Activated naive CD8-positive, alpha-beta T cell treated with anti-CD3 and anti-CD28 coated beads, Interleukin-2, amount 10 ng/mL, durations not matched to agents 7 days and 5 days (primary cell): ENCODE data around the gene TLNRD1. TPM values are rescaled to one million over a fixed set of nuclear protein-coding genes. Genes with fewer than 3 reads are reported as not detected.
A peak's percentile ranks its signal among the peaks of the same experiment; 100 is the strongest.

Experiments used
- ATAC-seq: fragments of 150-1000 bp; cut with Tn5 transposase; one replicate; pipeline ENCODE4 v1.10.0; 2021; ENCODE audit warnings: low read depth, moderate library complexity
- POLR2A ChIA-PET: fragments of 350-600 bp; sonication (Branson Sonifier 250); formaldehyde crosslinking; loops from one replicate; lab custom pipeline; 2021; ENCODE audit warnings: antibody characterized with exemption; lab: Charles Lee
- DNase-seq: peaks from one replicate; pipeline ENCODE4 v3.0.0; 2021
- H3K27ac Mint-ChIP-seq: one replicate; pipeline ENCODE4 v1.8.0; 2022; ENCODE audit warnings: mild to moderate bottlenecking, mixed read lengths
- H3K27me3 Mint-ChIP-seq: one replicate; pipeline ENCODE4 v1.8.0; 2022; ENCODE audit warnings: mild to moderate bottlenecking, moderate library complexity, mixed read lengths
- H3K36me3 Mint-ChIP-seq: one replicate; pipeline ENCODE4 v1.8.0; 2021; ENCODE audit warnings: mild to moderate bottlenecking, mixed read lengths
- H3K4me1 Mint-ChIP-seq: one replicate; pipeline ENCODE4 v1.8.0; 2021; ENCODE audit warnings: mixed read lengths
- H3K4me3 Mint-ChIP-seq: one replicate; pipeline ENCODE4 v1.8.0; 2022; ENCODE audit warnings: mild to moderate bottlenecking, moderate library complexity, mixed read lengths
- H3K9me3 Mint-ChIP-seq: one replicate; pipeline ENCODE4 v1.8.0; 2021; ENCODE audit warnings: mixed read lengths
- total RNA-seq, 2 experiments: library from RNA; stranded (reverse); gene quantifications; one replicate each; pipeline ENCODE4 v1.2.3, GENCODE V29; 2021

Gene TLNRD1
- total RNA-seq, 2 experiments from 2014 or later, result 24.0 to 24.5 TPM

DNA sequence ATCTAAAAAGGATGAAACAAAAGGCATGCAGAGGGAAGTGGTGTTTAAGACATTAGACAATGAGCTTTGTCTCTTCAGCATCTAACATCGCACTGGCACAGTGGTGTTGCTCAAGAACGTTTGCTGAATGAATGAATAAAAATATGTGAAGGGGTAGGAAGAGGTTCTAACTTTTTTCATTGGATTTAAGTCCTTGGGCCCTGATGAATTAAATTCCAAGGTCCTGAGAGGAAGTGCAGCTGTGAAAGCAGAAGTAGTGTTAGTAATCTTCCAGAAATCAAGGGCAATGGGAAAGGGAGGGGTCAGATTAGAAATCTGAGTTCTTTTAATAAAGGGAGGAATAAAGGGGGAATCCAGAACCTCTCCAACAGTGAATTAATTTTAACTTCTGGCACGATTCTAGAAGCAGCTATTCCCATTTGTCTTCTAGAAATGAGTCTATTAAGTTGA lies 29.6 kb downstream of the TLNRD1 start:
- Mint-ChIP-seq H3K27me3 (peaks cover 12% of the 10 kb centered on the region), H3K36me3 (peaks cover 7% of the 10 kb centered on the region), H3K4me3 (no peak overlapping the region), H3K9me3 (peaks cover 11% of the 10 kb centered on the region), H3K4me1 (peaks cover 5% of the 10 kb centered on the region), H3K27ac (no peak overlapping the region)
- POLR2A ChIA-PET, result interaction anchor here (0.5 kb wide), 1 partner anchor 1645 kb away, joined by 3 read pairs; no protein-coding TSS in a partner anchor
- ATAC-seq (no peak), DNase-seq (no peak)

DNA sequence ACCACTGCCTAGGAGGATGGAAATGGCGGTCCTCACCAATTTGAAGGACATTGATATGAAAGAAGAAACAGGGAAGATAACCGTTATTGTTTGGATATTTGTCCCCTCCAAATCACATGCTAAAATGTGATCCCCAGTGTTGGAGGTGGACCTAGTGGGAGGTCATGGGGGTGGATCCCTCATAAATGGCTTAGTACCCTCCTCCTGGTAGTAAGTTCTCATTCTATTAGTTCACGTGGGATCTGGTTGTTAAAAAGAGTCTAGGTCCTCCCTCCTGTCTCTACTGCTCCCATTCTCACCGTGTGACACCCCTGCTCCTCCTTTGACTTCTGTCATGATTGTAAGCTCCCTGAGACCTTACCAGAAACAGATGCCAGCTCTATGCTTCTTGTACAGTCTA lies 30.5 kb downstream of the TLNRD1 start:
- Mint-ChIP-seq H3K4me1 (peaks cover 5% of the 10 kb centered on the region), H3K36me3 (peaks cover 7% of the 10 kb centered on the region), H3K27me3 (peaks cover 14% of the 10 kb centered on the region), H3K4me3 (no peak overlapping the region), H3K9me3 (peaks cover 11% of the 10 kb centered on the region), H3K27ac (no peak overlapping the region)
- POLR2A ChIA-PET, result interaction anchor here (0.5 kb wide), 1 partner anchor 1644 kb away, joined by 3 read pairs; no protein-coding TSS in a partner anchor
- no peak for ATAC-seq
- no peak for DNase-seq

DNA sequence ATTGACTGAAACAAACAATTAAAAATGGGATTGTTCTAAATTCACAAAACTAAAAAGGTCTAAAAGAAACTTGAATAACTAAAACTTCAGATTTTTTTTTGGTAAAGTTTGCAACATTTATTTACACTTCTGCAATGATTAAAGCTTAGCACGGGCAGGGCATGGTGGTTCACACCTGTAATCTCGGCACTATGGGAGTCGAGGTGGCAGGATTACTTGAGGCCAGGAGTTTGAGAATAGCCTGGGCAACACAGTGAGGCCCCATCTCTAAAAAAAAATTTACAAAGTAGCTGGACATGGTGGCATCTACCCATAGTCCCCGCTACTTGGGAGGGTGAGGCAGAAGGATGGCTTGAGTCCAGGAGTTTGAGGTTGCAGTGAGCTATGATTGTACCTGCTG lies 31.6 kb downstream of the TLNRD1 start:
- no peak for ATAC-seq
- H3K27me3 Mint-ChIP-seq, result peaks cover 14% of the 10 kb centered on the region
- no peak for DNase-seq
- peaks cover 11% of the 10 kb centered on the region for H3K9me3 Mint-ChIP-seq
- peaks cover 7% of the 10 kb centered on the region for H3K36me3 Mint-ChIP-seq
- POLR2A ChIA-PET, result no interaction called here
- peaks cover 5% of the 10 kb centered on the region for H3K4me1 Mint-ChIP-seq
- H3K27ac Mint-ChIP-seq, result no peak overlapping the region
- no peak overlapping the region for H3K4me3 Mint-ChIP-seq

DNA sequence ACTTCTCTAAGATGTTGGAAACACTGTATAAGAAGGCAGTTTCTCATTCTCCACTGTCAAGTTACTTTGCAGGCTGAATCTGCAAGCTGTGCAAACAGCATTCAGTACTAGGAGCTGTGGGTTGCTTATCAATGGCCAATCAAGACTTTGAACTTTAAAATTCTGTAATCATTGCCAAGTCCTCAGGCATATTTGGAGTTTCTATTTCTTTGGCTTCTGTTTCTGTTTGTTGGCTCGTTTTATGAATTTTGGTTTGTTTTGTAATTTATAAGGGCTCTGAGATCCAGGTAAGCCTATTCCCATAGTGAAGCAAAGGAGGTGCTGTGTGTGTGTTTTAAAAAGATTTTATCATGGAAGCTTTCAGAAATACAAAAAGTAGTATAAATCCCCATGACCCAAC lies 32.1 kb downstream of the TLNRD1 start:
- Mint-ChIP-seq H3K27ac (no peak overlapping the region), H3K36me3 (peaks cover 7% of the 10 kb centered on the region), H3K4me1 (peaks cover 5% of the 10 kb centered on the region), H3K27me3 (peaks cover 14% of the 10 kb centered on the region), H3K4me3 (no peak overlapping the region), H3K9me3 (peaks cover 11% of the 10 kb centered on the region)
- POLR2A ChIA-PET, result no interaction called here
- ATAC-seq (no peak), DNase-seq (no peak)

DNA sequence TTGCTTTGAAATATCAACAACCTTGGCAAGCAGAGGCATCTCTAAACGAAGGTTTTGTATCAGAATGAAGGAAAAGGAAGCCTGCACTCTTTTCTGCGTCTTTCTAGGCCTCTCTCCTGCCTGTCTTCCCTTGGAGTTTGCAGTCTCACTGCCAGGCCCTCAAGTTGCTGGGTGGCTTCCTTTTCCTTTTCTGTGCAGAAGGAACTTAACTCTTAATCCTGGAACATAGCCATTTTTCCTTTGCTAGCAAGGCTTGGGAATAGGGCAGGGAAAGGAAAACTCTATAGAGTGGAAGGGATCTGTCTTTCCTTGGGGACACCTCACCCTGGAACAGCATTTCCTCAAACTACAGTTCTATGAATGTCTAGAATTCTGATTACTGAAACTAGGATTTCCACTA lies 32.8 kb downstream of the TLNRD1 start:
- H3K9me3 Mint-ChIP-seq, result peaks cover 11% of the 10 kb centered on the region
- H3K27ac Mint-ChIP-seq, result no peak overlapping the region
- no peak for ATAC-seq
- no peak for DNase-seq
- peaks cover 5% of the 10 kb centered on the region for H3K4me1 Mint-ChIP-seq
- H3K4me3 Mint-ChIP-seq, result no peak overlapping the region
- peaks cover 14% of the 10 kb centered on the region for H3K27me3 Mint-ChIP-seq
- POLR2A ChIA-PET, result interaction anchor here (1.0 kb wide), 1 partner anchor 51 kb away, joined by 3 read pairs; no protein-coding TSS in a partner anchor
- peaks cover 7% of the 10 kb centered on the region for H3K36me3 Mint-ChIP-seq

DNA sequence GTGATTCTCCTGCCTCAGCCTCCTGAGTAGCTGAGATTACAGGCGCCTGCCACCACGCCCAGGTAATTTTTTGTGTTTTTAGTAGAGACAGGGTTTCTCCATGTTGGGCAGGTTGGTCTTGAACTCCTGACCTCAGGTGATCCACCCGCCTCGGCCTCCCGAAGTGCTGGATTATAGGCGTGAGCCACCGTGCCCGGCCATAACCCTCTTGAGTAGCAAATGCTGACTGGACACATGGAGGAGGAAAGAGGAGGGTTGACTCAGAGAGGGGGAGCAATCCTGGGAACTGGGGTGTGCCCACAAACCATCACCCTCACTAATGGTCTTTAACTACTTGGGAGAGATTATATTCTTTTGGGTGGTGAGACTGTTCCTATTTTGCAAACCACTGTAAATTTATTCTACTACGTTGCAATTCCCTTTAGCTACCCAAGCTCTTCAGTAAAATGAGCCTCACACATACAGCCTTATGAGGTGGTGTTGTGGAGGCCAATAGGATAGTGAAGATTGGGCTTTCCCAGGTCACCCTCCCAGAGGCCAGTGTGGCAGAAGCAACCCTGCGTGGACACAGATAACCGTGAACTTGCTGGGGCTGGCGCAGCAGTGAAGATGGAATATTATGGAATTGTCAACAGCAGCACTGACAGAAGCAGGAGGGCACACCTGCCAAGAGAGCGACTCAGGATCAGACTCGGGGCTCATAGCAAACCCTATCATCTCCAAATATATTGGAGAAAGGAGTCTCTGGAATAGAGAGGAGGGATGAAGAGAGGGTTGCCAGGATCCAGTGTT lies 37.4 kb downstream of the TLNRD1 start:
- H3K9me3 Mint-ChIP-seq, result no peaks in the 10 kb centered on the region
- peaks cover 7% of the 10 kb centered on the region for H3K27me3 Mint-ChIP-seq
- ATAC-seq, result no peak
- no peaks in the 10 kb centered on the region for H3K36me3 Mint-ChIP-seq
- no peak for DNase-seq
- H3K4me1 Mint-ChIP-seq, result peaks cover 5% of the 10 kb centered on the region
- POLR2A ChIA-PET, result interaction anchor here (1.6 kb wide), 1 partner anchor 36 kb away, joined by 4 read pairs; no protein-coding TSS in a partner anchor
- H3K27ac Mint-ChIP-seq, result no peak overlapping the region
- H3K4me3 Mint-ChIP-seq, result no peak overlapping the region

DNA sequence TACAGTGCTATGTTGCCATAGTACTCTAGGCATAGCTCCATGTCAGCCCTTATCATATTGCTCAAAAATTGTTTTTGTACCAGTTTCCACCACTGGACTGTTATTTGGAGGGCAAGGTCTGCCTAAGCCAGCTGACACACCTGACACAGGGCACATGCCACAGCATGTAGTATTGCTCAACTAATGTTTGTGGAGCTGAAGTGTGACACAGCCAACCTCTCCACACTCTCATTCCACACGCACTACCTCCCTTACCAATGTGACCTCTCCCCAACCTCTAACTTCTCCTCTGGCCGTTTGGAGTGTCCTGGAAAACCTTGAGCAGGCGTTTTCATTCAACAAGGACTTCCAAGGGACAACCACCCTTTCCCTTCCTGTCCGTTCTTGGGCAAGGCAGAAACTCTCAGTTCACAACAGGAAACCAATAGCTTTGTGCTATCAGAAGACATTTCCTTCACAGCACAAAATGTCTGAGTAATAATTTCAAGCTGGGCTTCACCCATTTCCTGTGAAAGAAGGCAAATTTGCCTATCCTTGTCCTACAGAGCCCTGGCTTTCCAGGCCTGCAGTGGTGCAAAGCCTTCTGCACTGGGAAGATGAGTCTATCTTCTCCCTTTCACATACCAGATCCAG lies 38.4 kb downstream of the TLNRD1 start:
- H3K9me3 Mint-ChIP-seq, result no peaks in the 10 kb centered on the region
- no peaks in the 10 kb centered on the region for H3K36me3 Mint-ChIP-seq
- POLR2A ChIA-PET, result interaction anchor here (1.6 kb wide), 1 partner anchor 37 kb away, joined by 4 read pairs; no protein-coding TSS in a partner anchor
- H3K27me3 Mint-ChIP-seq, result peaks cover 4% of the 10 kb centered on the region
- H3K4me3 Mint-ChIP-seq, result no peak overlapping the region
- DNase-seq (no peak), ATAC-seq (no peak)
- H3K4me1 Mint-ChIP-seq, result peaks cover 5% of the 10 kb centered on the region
- H3K27ac Mint-ChIP-seq, result peak overlapping the region; percentile 64

DNA sequence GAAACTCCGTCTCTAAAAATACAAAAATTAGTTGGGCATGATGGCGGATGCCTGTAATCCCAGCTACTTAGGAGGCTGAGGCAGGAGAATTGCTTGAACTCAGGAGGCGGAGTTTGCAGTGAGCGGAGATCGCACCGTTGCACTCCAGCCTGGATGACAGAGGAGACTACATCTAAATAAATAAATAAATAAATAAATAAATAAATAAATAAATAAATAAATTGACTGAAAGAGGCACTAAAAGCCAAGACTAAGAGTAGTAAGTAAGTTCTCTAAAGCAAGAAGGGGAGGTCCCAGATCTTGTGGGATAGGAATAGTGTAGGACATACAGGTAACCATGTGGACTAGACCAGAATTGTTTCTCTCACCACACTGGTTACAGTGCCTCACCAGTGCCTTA lies 40.0 kb downstream of the TLNRD1 start:
- H3K9me3 Mint-ChIP-seq, result peaks cover 1% of the 10 kb centered on the region
- peaks cover 5% of the 10 kb centered on the region for H3K4me1 Mint-ChIP-seq
- no peak overlapping the region for H3K4me3 Mint-ChIP-seq
- no peaks in the 10 kb centered on the region for H3K27me3 Mint-ChIP-seq
- H3K36me3 Mint-ChIP-seq, result no peaks in the 10 kb centered on the region
- no peak for ATAC-seq
- no peak for DNase-seq
- no peak overlapping the region for H3K27ac Mint-ChIP-seq
- POLR2A ChIA-PET, result no interaction called here

DNA sequence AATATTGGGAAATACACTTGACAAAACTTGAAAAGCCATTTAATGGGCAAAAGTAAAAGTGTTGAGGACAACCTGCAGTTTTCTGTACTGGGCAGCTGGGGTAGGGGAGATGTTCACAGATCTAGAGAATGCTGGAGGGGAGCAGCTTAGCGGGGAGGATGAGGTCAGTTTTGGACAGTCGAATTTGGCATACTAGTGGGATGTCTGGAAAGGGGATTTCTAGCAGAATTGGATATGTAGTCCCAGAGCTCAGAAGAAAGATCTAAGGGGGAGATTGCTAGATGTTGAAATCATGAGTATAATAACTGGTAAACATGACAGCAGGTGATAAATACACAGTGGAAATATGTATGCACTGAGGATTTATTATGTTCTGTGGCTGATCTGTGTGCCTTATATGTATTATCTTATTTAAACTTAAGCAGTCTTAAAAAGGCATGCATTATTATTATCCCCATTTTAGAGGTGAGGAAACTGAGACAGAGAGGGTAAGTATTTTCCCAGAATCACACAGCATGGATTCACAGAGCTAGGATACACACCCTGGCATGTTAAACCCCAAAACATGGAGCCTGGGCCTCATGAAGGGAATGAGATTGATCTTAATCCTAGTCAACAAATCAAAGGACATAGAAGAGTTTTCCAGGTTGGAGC lies 42.7 kb downstream of the TLNRD1 start:
- H3K9me3 Mint-ChIP-seq, result peaks cover 6% of the 10 kb centered on the region
- peaks cover 2% of the 10 kb centered on the region for H3K27me3 Mint-ChIP-seq
- ATAC-seq (no peak), DNase-seq (no peak)
- H3K4me1 Mint-ChIP-seq, result peaks cover 5% of the 10 kb centered on the region
- no peak overlapping the region for H3K4me3 Mint-ChIP-seq
- H3K27ac Mint-ChIP-seq, result no peak overlapping the region
- no peaks in the 10 kb centered on the region for H3K36me3 Mint-ChIP-seq
- POLR2A ChIA-PET, result no interaction called here

DNA sequence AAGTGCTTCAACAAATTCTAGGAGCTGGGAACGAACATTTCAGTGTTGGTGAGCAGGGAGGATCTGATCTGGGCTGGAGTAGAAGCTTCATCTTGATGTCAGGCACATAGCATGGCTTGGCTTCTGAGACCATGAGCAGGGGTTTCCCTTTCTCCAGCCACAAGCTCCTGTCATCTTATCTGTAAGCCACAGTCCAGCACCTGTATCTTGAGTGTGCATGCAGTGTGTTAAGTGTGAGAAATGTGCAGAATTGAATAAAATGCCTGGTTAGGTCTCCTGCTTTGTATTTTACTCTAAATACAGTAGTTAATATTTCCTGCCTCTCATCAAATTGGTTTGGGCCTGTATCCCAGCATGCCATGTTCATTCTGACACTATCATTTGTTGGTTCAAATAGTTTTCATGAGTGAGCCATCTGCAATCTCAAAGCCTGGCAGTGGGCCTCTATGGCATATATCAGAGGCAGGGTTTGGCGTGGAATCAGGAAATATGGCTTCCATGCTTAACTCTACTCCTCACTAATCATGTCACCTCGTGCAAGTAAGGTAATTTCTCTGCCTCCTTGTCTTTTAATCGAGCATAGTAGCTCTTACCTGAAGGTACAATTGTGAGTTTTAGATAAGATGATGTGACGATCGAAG lies 43.3 kb downstream of the TLNRD1 start:
- no peak overlapping the region for H3K27ac Mint-ChIP-seq
- POLR2A ChIA-PET, result no interaction called here
- H3K9me3 Mint-ChIP-seq, result peaks cover 6% of the 10 kb centered on the region
- H3K4me1 Mint-ChIP-seq, result peaks cover 5% of the 10 kb centered on the region
- DNase-seq (no peak), ATAC-seq (no peak)
- no peak overlapping the region for H3K4me3 Mint-ChIP-seq
- H3K27me3 Mint-ChIP-seq, result peaks cover 2% of the 10 kb centered on the region
- no peaks in the 10 kb centered on the region for H3K36me3 Mint-ChIP-seq

DNA sequence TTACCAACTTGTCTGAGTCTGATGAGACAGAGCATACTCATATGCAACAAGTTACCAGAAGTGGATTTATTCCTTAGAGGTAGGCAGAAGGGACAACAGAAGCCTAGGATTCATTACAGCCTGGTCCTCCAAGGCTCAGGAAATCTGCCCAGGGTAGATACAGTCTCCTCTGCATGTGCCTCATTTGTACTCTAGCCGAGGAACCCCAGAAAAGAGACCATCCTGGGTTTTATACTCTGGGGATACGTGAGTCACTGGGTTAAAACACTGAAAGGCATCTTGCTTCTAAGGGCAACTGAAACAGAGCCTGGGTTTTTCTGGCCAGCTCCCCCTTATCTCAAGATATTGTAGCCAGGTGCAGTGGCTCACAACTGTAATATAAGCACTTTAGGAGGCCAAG lies 45.6 kb downstream of the TLNRD1 start:
- Mint-ChIP-seq H3K27ac (no peak overlapping the region), H3K27me3 (peaks cover 5% of the 10 kb centered on the region), H3K9me3 (peaks cover 6% of the 10 kb centered on the region), H3K4me1 (no peaks in the 10 kb centered on the region), H3K36me3 (no peaks in the 10 kb centered on the region), H3K4me3 (no peak overlapping the region)
- DNase-seq, result no peak
- POLR2A ChIA-PET, result no interaction called here
- ATAC-seq, result no peak

DNA sequence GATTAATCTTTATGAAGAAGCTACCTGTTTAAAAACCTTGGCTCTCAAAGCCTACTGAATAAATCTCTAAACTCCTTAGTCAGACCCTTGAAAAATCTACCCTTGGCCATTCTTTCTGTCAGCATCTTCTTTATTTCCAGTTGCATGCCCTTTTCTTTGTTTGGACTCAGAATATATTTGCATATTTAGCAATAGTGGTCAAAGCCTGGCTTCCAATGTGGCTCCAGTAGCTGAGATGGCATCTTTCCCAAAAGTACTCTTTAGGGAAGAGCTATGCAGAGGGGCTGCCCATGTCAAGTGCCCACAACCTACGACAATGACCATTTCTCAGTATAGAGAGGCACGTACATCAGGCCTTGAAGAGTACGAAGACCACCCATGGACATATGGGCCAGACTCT lies 47.2 kb downstream of the TLNRD1 start:
- POLR2A ChIA-PET, result no interaction called here
- H3K4me1 Mint-ChIP-seq, result peaks cover 2% of the 10 kb centered on the region

DNA sequence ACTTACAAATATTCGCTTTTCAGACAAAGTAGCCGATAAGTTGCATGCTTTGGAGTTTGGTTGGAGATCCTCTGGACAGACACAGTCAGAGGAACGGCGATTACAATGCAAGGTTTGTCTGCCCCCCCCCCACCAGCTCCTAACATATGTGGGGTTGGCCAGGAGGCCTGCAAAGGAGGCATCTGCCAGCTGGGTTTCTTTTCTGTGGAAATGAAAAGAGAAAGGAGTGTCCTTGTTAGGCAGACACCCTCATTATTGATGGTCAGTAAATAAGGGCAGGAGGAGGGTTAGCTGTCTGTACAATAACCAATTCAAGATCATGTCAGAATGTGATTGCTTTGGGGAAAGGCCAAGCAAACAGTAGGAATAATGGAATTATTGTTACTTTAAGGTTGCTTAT lies 49.1 kb downstream of the TLNRD1 start:
- Mint-ChIP-seq H3K4me3 (no peak overlapping the region), H3K27me3 (peaks cover 6% of the 10 kb centered on the region), H3K27ac (no peak overlapping the region), H3K9me3 (peaks cover 6% of the 10 kb centered on the region), H3K36me3 (no peaks in the 10 kb centered on the region), H3K4me1 (peaks cover 2% of the 10 kb centered on the region)
- ATAC-seq (no peak), DNase-seq (no peak)
- POLR2A ChIA-PET, result no interaction called here

More for the DNA sequence above, 47.2 kb downstream of the TLNRD1 start:
- H3K4me3 Mint-ChIP-seq, result no peak overlapping the region
- H3K27me3 Mint-ChIP-seq, result peaks cover 5% of the 10 kb centered on the region
- peaks cover 6% of the 10 kb centered on the region for H3K9me3 Mint-ChIP-seq
- H3K27ac Mint-ChIP-seq, result no peak overlapping the region
- DNase-seq (no peak), ATAC-seq (no peak)
- H3K36me3 Mint-ChIP-seq, result no peaks in the 10 kb centered on the region
